ENCODE measurements around the gene KRT3.

Gene KRT3

GRCh38 chr12:52806821-52807543 is 11.1 kb upstream of the KRT3 start:
- peaks cover 3 to 7% of the 10 kb centered on the region in 2 donors for H3K27me3 ChIP-seq (ENCODE audit: control insufficient read depth in 1 of 2, insufficient read depth in 2 of 2, low read length in 2 of 2)

GRCh38 chr12:52806169-52806811 is 10.4 kb upstream of the KRT3 start:
- no peak overlapping the region for H3K4me3 ChIP-seq (ENCODE audit: low read depth in 1 of 2, low read length in 2 of 2)
- H3K36me3 ChIP-seq (ENCODE audit: control insufficient read depth in 1 of 2, insufficient read depth in 2 of 2, low read length in 2 of 2), result no peaks in the 10 kb centered on the region
- no peak overlapping the region for H3K9ac ChIP-seq (ENCODE audit: low read depth in 1 of 2, low read length in 2 of 2)
- H3K4me1 ChIP-seq (ENCODE audit: control insufficient read depth in 1 of 2, insufficient read depth in 2 of 2, low read length in 2 of 2), result no peaks in the 10 kb centered on the region
- H3K27me3 ChIP-seq (ENCODE audit: control insufficient read depth in 1 of 2, insufficient read depth in 2 of 2, low read length in 2 of 2), result peaks cover 3 to 7% of the 10 kb centered on the region in 2 donors
- H3K27ac ChIP-seq (ENCODE audit: low read depth, low read length), result no peak overlapping the region
- H3K9me3 ChIP-seq (ENCODE audit: control insufficient read depth in 1 of 2, low read length in 2 of 2), result no peaks in the 10 kb centered on the region

More at GRCh38 chr12:52806821-52807543, 11.1 kb upstream of the KRT3 start:
- Histone ChIP-seq H3K36me3 (ENCODE audit: control insufficient read depth in 1 of 2, insufficient read depth in 2 of 2, low read length in 2 of 2) (no peaks in the 10 kb centered on the region), H3K27ac (ENCODE audit: low read depth, low read length) (no peak overlapping the region), H3K4me3 (ENCODE audit: low read depth in 1 of 2, low read length in 2 of 2) (no peak overlapping the region), H3K4me1 (ENCODE audit: control insufficient read depth in 1 of 2, insufficient read depth in 2 of 2, low read length in 2 of 2) (no peaks in the 10 kb centered on the region), H3K9ac (ENCODE audit: low read depth in 1 of 2, low read length in 2 of 2) (no peak overlapping the region), H3K9me3 (ENCODE audit: control insufficient read depth in 1 of 2, low read length in 2 of 2) (no peaks in the 10 kb centered on the region)

- Histone ChIP-seq H3K27ac (ENCODE audit: low read depth, low read length) (no peak overlapping the region), H3K9ac (ENCODE audit: low read depth in 1 of 2, low read length in 2 of 2) (no peak overlapping the region), H3K4me1 (ENCODE audit: control insufficient read depth in 1 of 2, insufficient read depth in 2 of 2, low read length in 2 of 2) (no peaks in the 10 kb centered on the region), H3K36me3 (ENCODE audit: control insufficient read depth in 1 of 2, insufficient read depth in 2 of 2, low read length in 2 of 2) (no peaks in the 10 kb centered on the region), H3K27me3 (ENCODE audit: control insufficient read depth in 1 of 2, insufficient read depth in 2 of 2, low read length in 2 of 2) (peaks cover 3 to 7% of the 10 kb centered on the region in 2 donors), H3K4me3 (ENCODE audit: low read depth in 1 of 2, low read length in 2 of 2) (no peak overlapping the region), H3K9me3 (ENCODE audit: control insufficient read depth in 1 of 2, low read length in 2 of 2) (no peaks in the 10 kb centered on the region)
Measured at GRCh38 chr12:52805739-52806138, 9.8 kb upstream of the KRT3 start.

GRCh38 chr12:52805000-52805399 is 9.1 kb upstream of the KRT3 start:
- no peak overlapping the region for H3K9ac ChIP-seq (ENCODE audit: low read depth in 1 of 2, low read length in 2 of 2)
- H3K4me1 ChIP-seq (ENCODE audit: control insufficient read depth in 1 of 2, insufficient read depth in 2 of 2, low read length in 2 of 2), result no peaks in the 10 kb centered on the region
- no peaks in the 10 kb centered on the region for H3K36me3 ChIP-seq (ENCODE audit: control insufficient read depth in 1 of 2, insufficient read depth in 2 of 2, low read length in 2 of 2)
- H3K9me3 ChIP-seq (ENCODE audit: control insufficient read depth in 1 of 2, low read length in 2 of 2), result no peaks in the 10 kb centered on the region
- no peak overlapping the region for H3K27ac ChIP-seq (ENCODE audit: low read depth, low read length)
- no peak overlapping the region for H3K4me3 ChIP-seq (ENCODE audit: low read depth in 1 of 2, low read length in 2 of 2)
- peaks cover 3 to 7% of the 10 kb centered on the region in 2 donors for H3K27me3 ChIP-seq (ENCODE audit: control insufficient read depth in 1 of 2, insufficient read depth in 2 of 2, low read length in 2 of 2)

GRCh38 chr12:52802442-52802841 is 6.5 kb upstream of the KRT3 start:
- no peak overlapping the region for H3K27ac ChIP-seq (ENCODE audit: low read depth, low read length)
- H3K4me3 ChIP-seq (ENCODE audit: low read depth in 1 of 2, low read length in 2 of 2), result no peak overlapping the region
- no peak overlapping the region for H3K9ac ChIP-seq (ENCODE audit: low read depth in 1 of 2, low read length in 2 of 2)

GRCh38 chr12:52801773-52802172 is 5.9 kb upstream of the KRT3 start:
- Histone ChIP-seq H3K27ac (ENCODE audit: low read depth, low read length) (no peak overlapping the region), H3K4me1 (ENCODE audit: control insufficient read depth in 1 of 2, insufficient read depth in 2 of 2, low read length in 2 of 2) (no peaks in the 10 kb centered on the region), H3K9ac (ENCODE audit: low read depth in 1 of 2, low read length in 2 of 2) (no peak overlapping the region)

More at GRCh38 chr12:52802442-52802841, 6.5 kb upstream of the KRT3 start:
- H3K4me1 ChIP-seq (ENCODE audit: control insufficient read depth in 1 of 2, insufficient read depth in 2 of 2, low read length in 2 of 2), result no peaks in the 10 kb centered on the region
- no peaks in the 10 kb centered on the region for H3K9me3 ChIP-seq (ENCODE audit: control insufficient read depth in 1 of 2, low read length in 2 of 2)
- H3K27me3 ChIP-seq (ENCODE audit: control insufficient read depth in 1 of 2, insufficient read depth in 2 of 2, low read length in 2 of 2), result peaks cover 0 to 3% of the 10 kb centered on the region in 2 donors
- no peaks in the 10 kb centered on the region for H3K36me3 ChIP-seq (ENCODE audit: control insufficient read depth in 1 of 2, insufficient read depth in 2 of 2, low read length in 2 of 2)

GRCh38 chr12:52800259-52800917 is 4.5 kb upstream of the KRT3 start:
- Histone ChIP-seq H3K27me3 (ENCODE audit: control insufficient read depth in 1 of 2, insufficient read depth in 2 of 2, low read length in 2 of 2) (no peaks in the 10 kb centered on the region), H3K36me3 (ENCODE audit: control insufficient read depth in 1 of 2, insufficient read depth in 2 of 2, low read length in 2 of 2) (no peaks in the 10 kb centered on the region), H3K4me1 (ENCODE audit: control insufficient read depth in 1 of 2, insufficient read depth in 2 of 2, low read length in 2 of 2) (no peaks in the 10 kb centered on the region), H3K9ac (ENCODE audit: low read depth in 1 of 2, low read length in 2 of 2) (no peak overlapping the region), H3K9me3 (ENCODE audit: control insufficient read depth in 1 of 2, low read length in 2 of 2) (no peaks in the 10 kb centered on the region), H3K4me3 (ENCODE audit: low read depth in 1 of 2, low read length in 2 of 2) (no peak overlapping the region), H3K27ac (ENCODE audit: low read depth, low read length) (no peak overlapping the region)

More at GRCh38 chr12:52801773-52802172, 5.9 kb upstream of the KRT3 start:
- no peaks in the 10 kb centered on the region for H3K9me3 ChIP-seq (ENCODE audit: control insufficient read depth in 1 of 2, low read length in 2 of 2)
- no peak overlapping the region for H3K4me3 ChIP-seq (ENCODE audit: low read depth in 1 of 2, low read length in 2 of 2)
- peaks cover 0 to 1% of the 10 kb centered on the region in 2 donors for H3K27me3 ChIP-seq (ENCODE audit: control insufficient read depth in 1 of 2, insufficient read depth in 2 of 2, low read length in 2 of 2)
- no peaks in the 10 kb centered on the region for H3K36me3 ChIP-seq (ENCODE audit: control insufficient read depth in 1 of 2, insufficient read depth in 2 of 2, low read length in 2 of 2)

GRCh38 chr12:52799505-52800211 is 3.7 kb upstream of the KRT3 start:
- Histone ChIP-seq H3K27me3 (ENCODE audit: control insufficient read depth in 1 of 2, insufficient read depth in 2 of 2, low read length in 2 of 2) (peaks cover 0 to 2% of the 10 kb centered on the region in 2 donors), H3K4me3 (ENCODE audit: low read depth in 1 of 2, low read length in 2 of 2) (no peak overlapping the region), H3K4me1 (ENCODE audit: control insufficient read depth in 1 of 2, insufficient read depth in 2 of 2, low read length in 2 of 2) (no peaks in the 10 kb centered on the region), H3K36me3 (ENCODE audit: control insufficient read depth in 1 of 2, insufficient read depth in 2 of 2, low read length in 2 of 2) (no peaks in the 10 kb centered on the region), H3K27ac (ENCODE audit: low read depth, low read length) (no peak overlapping the region), H3K9ac (ENCODE audit: low read depth in 1 of 2, low read length in 2 of 2) (no peak overlapping the region), H3K9me3 (ENCODE audit: control insufficient read depth in 1 of 2, low read length in 2 of 2) (no peaks in the 10 kb centered on the region)

- Histone ChIP-seq H3K27me3 (ENCODE audit: control insufficient read depth in 1 of 2, insufficient read depth in 2 of 2, low read length in 2 of 2) (peaks cover 0 to 5% of the 10 kb centered on the region in 2 donors), H3K9me3 (ENCODE audit: control insufficient read depth in 1 of 2, low read length in 2 of 2) (no peaks in the 10 kb centered on the region), H3K4me1 (ENCODE audit: control insufficient read depth in 1 of 2, insufficient read depth in 2 of 2, low read length in 2 of 2) (no peaks in the 10 kb centered on the region), H3K4me3 (ENCODE audit: low read depth in 1 of 2, low read length in 2 of 2) (no peak overlapping the region), H3K9ac (ENCODE audit: low read depth in 1 of 2, low read length in 2 of 2) (no peak overlapping the region), H3K27ac (ENCODE audit: low read depth, low read length) (no peak overlapping the region), H3K36me3 (ENCODE audit: control insufficient read depth in 1 of 2, insufficient read depth in 2 of 2, low read length in 2 of 2) (no peaks in the 10 kb centered on the region)
Measured at GRCh38 chr12:52798671-52799504, 3.0 kb upstream of the KRT3 start.
